Right lobe of liver (tissue), 4 donors: ENCODE measurements around the gene COPG2.

ENCODE experiments used
- POLR2A ChIP-seq: fragments of 450-650 bp; IDR thresholded peaks from one replicate; pipeline ENCODE4 v1.6.1; 2017; ENCODE audit warnings: antibody characterized with exemption, mild to moderate bottlenecking
- TF ChIP-seq, protein P1 (sequence below), 4 donors: fragments of 200-600 bp in 3 of 4; fragments of 450-650 bp in 1 of 4; IDR thresholded peaks; one replicate each; pipeline versions ENCODE4 v1.5.1 to v1.8.0; 2016 to 2022; ENCODE audit warnings: antibody characterized with exemption in 4 of 4, mild to moderate bottlenecking in 2 of 4
- donor health status: DM: no; HTN: no; CAD: no.
- donor health status: DM: no; HTN: no; CAD: no.
- donor health status: DM: no; HTN: yes; CAD: no.

DNA sequence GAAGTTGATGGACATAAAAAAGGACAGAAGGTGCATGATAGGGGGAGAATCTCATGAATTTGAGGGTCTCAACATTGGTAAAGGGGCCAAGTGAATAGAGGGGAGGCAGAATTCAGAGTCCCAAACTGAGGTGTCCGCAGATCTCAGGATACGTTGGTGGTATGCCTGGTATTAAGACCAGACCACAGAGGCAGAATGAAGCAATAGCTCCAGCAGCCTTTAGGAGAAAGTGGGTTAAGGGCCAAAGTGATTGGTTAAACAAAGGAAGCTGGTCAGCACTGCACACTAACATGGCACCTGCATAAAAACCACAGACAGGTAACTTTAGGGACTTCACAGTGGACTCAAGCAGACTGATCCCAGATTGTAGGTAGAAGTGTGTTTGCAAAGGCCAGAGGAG is 139.1 kb downstream of the COPG2 start:
- TF ChIP-seq, protein P1, sequence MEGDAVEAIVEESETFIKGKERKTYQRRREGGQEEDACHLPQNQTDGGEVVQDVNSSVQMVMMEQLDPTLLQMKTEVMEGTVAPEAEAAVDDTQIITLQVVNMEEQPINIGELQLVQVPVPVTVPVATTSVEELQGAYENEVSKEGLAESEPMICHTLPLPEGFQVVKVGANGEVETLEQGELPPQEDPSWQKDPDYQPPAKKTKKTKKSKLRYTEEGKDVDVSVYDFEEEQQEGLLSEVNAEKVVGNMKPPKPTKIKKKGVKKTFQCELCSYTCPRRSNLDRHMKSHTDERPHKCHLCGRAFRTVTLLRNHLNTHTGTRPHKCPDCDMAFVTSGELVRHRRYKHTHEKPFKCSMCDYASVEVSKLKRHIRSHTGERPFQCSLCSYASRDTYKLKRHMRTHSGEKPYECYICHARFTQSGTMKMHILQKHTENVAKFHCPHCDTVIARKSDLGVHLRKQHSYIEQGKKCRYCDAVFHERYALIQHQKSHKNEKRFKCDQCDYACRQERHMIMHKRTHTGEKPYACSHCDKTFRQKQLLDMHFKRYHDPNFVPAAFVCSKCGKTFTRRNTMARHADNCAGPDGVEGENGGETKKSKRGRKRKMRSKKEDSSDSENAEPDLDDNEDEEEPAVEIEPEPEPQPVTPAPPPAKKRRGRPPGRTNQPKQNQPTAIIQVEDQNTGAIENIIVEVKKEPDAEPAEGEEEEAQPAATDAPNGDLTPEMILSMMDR (IDR thresholded peaks at IDR 0.05), result no peak
- TF ChIP-seq POLR2A, result no peak
